GM23338 (cell line): ENCODE data around the gene CEP57.

Experiments used
- CREB1 ChIP-seq: fragments of 250-450 bp; sonication (Bioruptor Pico); IDR thresholded peaks from 2 replicates; pipeline ENCODE4 v1.5.0; 2020; ENCODE audit warnings: low read depth, mild to moderate bottlenecking, moderate library complexity
- EZH2 ChIP-seq: fragments of 200-600 bp; sonication (generic); IDR thresholded peaks from one replicate; pipeline ENCODE4 v1.8.0; 2017; ENCODE audit warnings: antibody characterized with exemption, mild to moderate bottlenecking, low read depth; ENCODE audit not compliant: unreplicated experiment
- EZH2phosphoT487 ChIP-seq: fragments of 200-600 bp; sonication (generic); IDR thresholded peaks from one replicate; pipeline ENCODE4 v1.8.1; 2018; ENCODE audit warnings: antibody characterized with exemption; ENCODE audit not compliant: unreplicated experiment
- POLR2AphosphoS5 ChIP-seq: IDR thresholded peaks from 2 replicates; pipeline ENCODE4 v1.6.1; 2016; ENCODE audit warnings: antibody characterized with exemption, low read depth
- TF ChIP-seq, protein P1 (sequence below), 2 experiments: fragments of 200-600 bp in 1 of 2; sonication (generic) in 1 of 2; conservative IDR thresholded peaks; 2 replicates each; pipeline versions ENCODE4 v1.5.1 to v1.6.1; 2016 to 2017; ENCODE audit warnings: antibody characterized with exemption in 2 of 2, low read depth in 2 of 2, mild to moderate bottlenecking in 2 of 2, moderate library complexity in 1 of 2
- TF ChIP-seq, protein P2 (sequence below): IDR thresholded peaks from one replicate; pipeline ENCODE4 v1.6.1; 2018; ENCODE audit warnings: antibody characterized with exemption; ENCODE audit not compliant: unreplicated experiment

DNA sequence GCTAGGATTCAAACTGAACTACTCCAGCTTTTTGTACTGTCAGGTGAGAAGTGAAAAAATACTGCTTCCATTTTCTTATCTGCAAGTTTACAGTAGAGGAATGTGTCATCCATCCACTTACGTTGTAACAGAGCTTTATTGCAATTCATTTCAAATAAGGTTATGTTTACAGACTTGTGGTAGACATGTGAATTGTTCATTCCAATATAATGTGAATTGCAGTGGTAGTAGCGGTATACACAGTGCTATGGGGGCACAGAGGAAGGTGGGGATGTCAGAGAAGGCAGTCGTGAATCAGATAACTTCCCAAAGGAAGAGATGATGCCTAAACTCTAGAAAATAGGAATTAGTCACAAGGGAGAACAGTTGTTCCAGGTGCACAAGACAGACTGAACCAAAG lies 42.5 kb downstream of the CEP57 start:
- TF ChIP-seq, protein P1, sequence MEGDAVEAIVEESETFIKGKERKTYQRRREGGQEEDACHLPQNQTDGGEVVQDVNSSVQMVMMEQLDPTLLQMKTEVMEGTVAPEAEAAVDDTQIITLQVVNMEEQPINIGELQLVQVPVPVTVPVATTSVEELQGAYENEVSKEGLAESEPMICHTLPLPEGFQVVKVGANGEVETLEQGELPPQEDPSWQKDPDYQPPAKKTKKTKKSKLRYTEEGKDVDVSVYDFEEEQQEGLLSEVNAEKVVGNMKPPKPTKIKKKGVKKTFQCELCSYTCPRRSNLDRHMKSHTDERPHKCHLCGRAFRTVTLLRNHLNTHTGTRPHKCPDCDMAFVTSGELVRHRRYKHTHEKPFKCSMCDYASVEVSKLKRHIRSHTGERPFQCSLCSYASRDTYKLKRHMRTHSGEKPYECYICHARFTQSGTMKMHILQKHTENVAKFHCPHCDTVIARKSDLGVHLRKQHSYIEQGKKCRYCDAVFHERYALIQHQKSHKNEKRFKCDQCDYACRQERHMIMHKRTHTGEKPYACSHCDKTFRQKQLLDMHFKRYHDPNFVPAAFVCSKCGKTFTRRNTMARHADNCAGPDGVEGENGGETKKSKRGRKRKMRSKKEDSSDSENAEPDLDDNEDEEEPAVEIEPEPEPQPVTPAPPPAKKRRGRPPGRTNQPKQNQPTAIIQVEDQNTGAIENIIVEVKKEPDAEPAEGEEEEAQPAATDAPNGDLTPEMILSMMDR (conservative IDR thresholded peaks at IDR 0.05; ENCODE audit: low read depth in 2 of 2), result no peak
- no peak for TF ChIP-seq EZH2
- TF ChIP-seq POLR2AphosphoS5, result no peak
- TF ChIP-seq EZH2phosphoT487, result no peak
- TF ChIP-seq, protein P2, sequence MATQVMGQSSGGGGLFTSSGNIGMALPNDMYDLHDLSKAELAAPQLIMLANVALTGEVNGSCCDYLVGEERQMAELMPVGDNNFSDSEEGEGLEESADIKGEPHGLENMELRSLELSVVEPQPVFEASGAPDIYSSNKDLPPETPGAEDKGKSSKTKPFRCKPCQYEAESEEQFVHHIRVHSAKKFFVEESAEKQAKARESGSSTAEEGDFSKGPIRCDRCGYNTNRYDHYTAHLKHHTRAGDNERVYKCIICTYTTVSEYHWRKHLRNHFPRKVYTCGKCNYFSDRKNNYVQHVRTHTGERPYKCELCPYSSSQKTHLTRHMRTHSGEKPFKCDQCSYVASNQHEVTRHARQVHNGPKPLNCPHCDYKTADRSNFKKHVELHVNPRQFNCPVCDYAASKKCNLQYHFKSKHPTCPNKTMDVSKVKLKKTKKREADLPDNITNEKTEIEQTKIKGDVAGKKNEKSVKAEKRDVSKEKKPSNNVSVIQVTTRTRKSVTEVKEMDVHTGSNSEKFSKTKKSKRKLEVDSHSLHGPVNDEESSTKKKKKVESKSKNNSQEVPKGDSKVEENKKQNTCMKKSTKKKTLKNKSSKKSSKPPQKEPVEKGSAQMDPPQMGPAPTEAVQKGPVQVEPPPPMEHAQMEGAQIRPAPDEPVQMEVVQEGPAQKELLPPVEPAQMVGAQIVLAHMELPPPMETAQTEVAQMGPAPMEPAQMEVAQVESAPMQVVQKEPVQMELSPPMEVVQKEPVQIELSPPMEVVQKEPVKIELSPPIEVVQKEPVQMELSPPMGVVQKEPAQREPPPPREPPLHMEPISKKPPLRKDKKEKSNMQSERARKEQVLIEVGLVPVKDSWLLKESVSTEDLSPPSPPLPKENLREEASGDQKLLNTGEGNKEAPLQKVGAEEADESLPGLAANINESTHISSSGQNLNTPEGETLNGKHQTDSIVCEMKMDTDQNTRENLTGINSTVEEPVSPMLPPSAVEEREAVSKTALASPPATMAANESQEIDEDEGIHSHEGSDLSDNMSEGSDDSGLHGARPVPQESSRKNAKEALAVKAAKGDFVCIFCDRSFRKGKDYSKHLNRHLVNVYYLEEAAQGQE, result no peak
- no peak for TF ChIP-seq CREB1
